Measurements from ENCODE around the gene AFF1.

- TF ChIP-seq HMGXB4 (CRISPR knock-in tag; IDR thresholded peaks at IDR 0.05), result no peak
- TF ChIP-seq MAX (CRISPR knock-in tag; IDR thresholded peaks at IDR 0.05), result no peak
- TF ChIP-seq, protein P1, sequence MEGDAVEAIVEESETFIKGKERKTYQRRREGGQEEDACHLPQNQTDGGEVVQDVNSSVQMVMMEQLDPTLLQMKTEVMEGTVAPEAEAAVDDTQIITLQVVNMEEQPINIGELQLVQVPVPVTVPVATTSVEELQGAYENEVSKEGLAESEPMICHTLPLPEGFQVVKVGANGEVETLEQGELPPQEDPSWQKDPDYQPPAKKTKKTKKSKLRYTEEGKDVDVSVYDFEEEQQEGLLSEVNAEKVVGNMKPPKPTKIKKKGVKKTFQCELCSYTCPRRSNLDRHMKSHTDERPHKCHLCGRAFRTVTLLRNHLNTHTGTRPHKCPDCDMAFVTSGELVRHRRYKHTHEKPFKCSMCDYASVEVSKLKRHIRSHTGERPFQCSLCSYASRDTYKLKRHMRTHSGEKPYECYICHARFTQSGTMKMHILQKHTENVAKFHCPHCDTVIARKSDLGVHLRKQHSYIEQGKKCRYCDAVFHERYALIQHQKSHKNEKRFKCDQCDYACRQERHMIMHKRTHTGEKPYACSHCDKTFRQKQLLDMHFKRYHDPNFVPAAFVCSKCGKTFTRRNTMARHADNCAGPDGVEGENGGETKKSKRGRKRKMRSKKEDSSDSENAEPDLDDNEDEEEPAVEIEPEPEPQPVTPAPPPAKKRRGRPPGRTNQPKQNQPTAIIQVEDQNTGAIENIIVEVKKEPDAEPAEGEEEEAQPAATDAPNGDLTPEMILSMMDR (IDR thresholded peaks at IDR 0.05), result no peak
- no peak for TF ChIP-seq SP1 (CRISPR knock-in tag; conservative IDR thresholded peaks at IDR 0.05)
- TF ChIP-seq TEAD4 (CRISPR knock-in tag; IDR thresholded peaks at IDR 0.05), result no peak
- no peak for TF ChIP-seq ESRRA (CRISPR knock-in tag; IDR thresholded peaks at IDR 0.05; ENCODE audit: borderline replicate concordance)
- no peak for TF ChIP-seq ZNF532 (CRISPR knock-in tag; IDR thresholded peaks at IDR 0.05; ENCODE audit: borderline replicate concordance)
- no peak for TF ChIP-seq PREB (CRISPR knock-in tag; IDR thresholded peaks at IDR 0.05; ENCODE audit: borderline replicate concordance)
- no peak for TF ChIP-seq CREB1 (CRISPR knock-in tag; IDR thresholded peaks at IDR 0.05)
Measured at GRCh38 chr4:87065021-87065420, 130.2 kb downstream of the AFF1 start.

All from WTC11 (cell line).